Naive thymus-derived CD4-positive, alpha-beta T cell (primary cell): ENCODE data around the gene OSBPL5. TPM values are rescaled to one million over a fixed set of nuclear protein-coding genes. Genes with fewer than 3 reads are reported as not detected.

Source experiments
- ATAC-seq: fragments of 150-1000 bp; cut with Tn5 transposase; 2 replicates; pipeline ENCODE4 v1.10.0; 2021; ENCODE audit warnings: mild to moderate bottlenecking, moderate library complexity
- CTCF ChIA-PET: fragments of 350-600 bp; sonication (Branson Sonifier 250); formaldehyde crosslinking; loops from one replicate; lab custom pipeline; 2021; ENCODE audit warnings: antibody characterized with exemption; lab: Charles Lee
- POLR2A ChIA-PET: fragments of 350-600 bp; sonication (Branson Sonifier 250); formaldehyde crosslinking; loops from one replicate; lab custom pipeline; 2021; ENCODE audit warnings: antibody characterized with exemption, inconsistent platforms; lab: Charles Lee
- DNase-seq, 9 donors: peaks; one replicate each; pipeline versions ENCODE4 v3.0.0 to v3.0.0-alpha.2; 2020 to 2022; ENCODE audit warnings: mixed read lengths in 1 of 9
- H3K27ac ChIP-seq: one replicate; pipeline ENCODE4 v1.7.0; 2013; ENCODE audit warnings: mild to moderate bottlenecking, low read depth, low read length, moderate library complexity
- H3K27me3 ChIP-seq, 2 donors: one replicate each; pipeline ENCODE4 v1.7.0; 2013; ENCODE audit warnings: low read length in 2 of 2, mild to moderate bottlenecking in 2 of 2, moderate library complexity in 2 of 2; ENCODE audit not compliant: control insufficient read depth in 2 of 2, insufficient read depth in 2 of 2
- H3K36me3 ChIP-seq, 3 experiments: 1 replicate in 2 of 3; 2 replicates in 1 of 3; pipeline ENCODE4 v1.7.0; 2013; ENCODE audit warnings: low read length in 3 of 3, mild to moderate bottlenecking in 3 of 3, moderate library complexity in 1 of 3; ENCODE audit not compliant: insufficient read depth in 3 of 3, control insufficient read depth in 2 of 3
- H3K4me1 ChIP-seq, 2 donors: one replicate each; pipeline ENCODE4 v1.7.0; 2013; ENCODE audit warnings: low read length in 2 of 2, mild to moderate bottlenecking in 2 of 2, moderate library complexity in 1 of 2; ENCODE audit not compliant: control insufficient read depth in 2 of 2, insufficient read depth in 2 of 2
- H3K4me3 ChIP-seq: 2 replicates; pipeline ENCODE4 v1.7.0; 2013; ENCODE audit warnings: mild to moderate bottlenecking, low read length
- H3K9me3 ChIP-seq, 3 experiments: 1 replicate in 2 of 3; 2 replicates in 1 of 3; pipeline ENCODE4 v1.7.0; 2013; ENCODE audit warnings: low read length in 3 of 3; ENCODE audit not compliant: control insufficient read depth in 2 of 3
- H3K27ac Mint-ChIP-seq, 9 donors: one replicate each; pipeline ENCODE4 v1.8.0; 2020 to 2022; ENCODE audit warnings: mixed read lengths in 9 of 9, mild to moderate bottlenecking in 8 of 9, moderate library complexity in 5 of 9, inconsistent platforms in 2 of 9
- H3K27me3 Mint-ChIP-seq, 5 donors: one replicate each; pipeline ENCODE4 v1.8.0; 2021 to 2022; ENCODE audit warnings: mixed read lengths in 5 of 5, mild to moderate bottlenecking in 1 of 5
- H3K36me3 Mint-ChIP-seq, 5 donors: one replicate each; pipeline ENCODE4 v1.8.0; 2020 to 2022; ENCODE audit warnings: mixed read lengths in 5 of 5, mild to moderate bottlenecking in 3 of 5, inconsistent platforms in 1 of 5
- H3K4me1 Mint-ChIP-seq, 7 donors: one replicate each; pipeline ENCODE4 v1.8.0; 2020 to 2022; ENCODE audit warnings: mixed read lengths in 7 of 7, mild to moderate bottlenecking in 3 of 7, inconsistent platforms in 1 of 7
- H3K4me3 Mint-ChIP-seq, 10 donors: one replicate each; pipeline ENCODE4 v1.8.0; 2020 to 2022; ENCODE audit warnings: mild to moderate bottlenecking in 10 of 10, mixed read lengths in 10 of 10, moderate library complexity in 6 of 10, inconsistent platforms in 2 of 10
- H3K9me3 Mint-ChIP-seq, 11 donors: one replicate each; pipeline ENCODE4 v1.8.0; 2020 to 2022; ENCODE audit warnings: mixed read lengths in 11 of 11, mild to moderate bottlenecking in 4 of 11, inconsistent platforms in 1 of 11, moderate library complexity in 1 of 11
- intact Hi-C, 2 donors: fragments of 100-400 bp; cut with micrococcal nuclease; formaldehyde crosslinking; loops; one replicate each; pipeline ENCODE4 v1.15.1; 2023
- polyA plus RNA-seq, 2 donors: library from polyadenylated mRNA; unstranded; fragments of 300-500 nt; fragmentation: Illumina TruSeq; gene quantifications; one replicate each; pipeline ENCODE4 v1.2.3, GENCODE V29; 2021
- total RNA-seq, 6 experiments: library from RNA in 5 of 6; stranded (reverse) in 5 of 6; gene quantifications; 1 replicate in 5 of 6; 2 replicates in 1 of 6; pipeline ENCODE4 v1.2.3 and lab custom pipeline; 2021 to 2026

Gene OSBPL5
- total and polyA plus RNA-seq, 7 experiments from 2014 or later, result 0.51 to 76.7 (median 5.5) TPM

DNA sequence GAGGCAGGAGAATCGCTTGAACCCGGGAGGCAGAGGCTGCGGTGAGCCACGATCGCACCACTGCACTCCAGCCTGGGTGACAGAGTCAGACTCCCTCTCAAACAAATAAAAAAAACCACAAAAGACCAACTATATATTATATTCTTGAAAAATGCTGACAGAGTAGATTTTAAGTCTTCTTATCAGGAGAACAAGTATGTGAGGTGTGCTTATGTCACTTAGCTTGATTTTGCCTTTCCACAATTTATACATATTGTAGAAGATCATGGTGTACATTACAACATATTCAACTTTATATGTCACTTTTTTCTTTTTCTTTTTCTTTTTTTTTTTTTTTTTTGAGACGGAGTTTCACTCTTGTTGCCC lies 83.7 kb downstream of the OSBPL5 start:
- intact Hi-C loops, result no loop called here
- Mint-ChIP-seq H3K27ac (no peak overlapping the region), H3K36me3 (no peaks in the 10 kb centered on the region), H3K9me3 (peaks cover 0 to 2% (median 0%) of the 10 kb centered on the region in 11 donors), H3K27me3 (peaks cover 0 to 21% (median 0%) of the 10 kb centered on the region in 5 donors), H3K4me3 (no peak overlapping the region), H3K4me1 (no peaks in the 10 kb centered on the region)
- Histone ChIP-seq H3K36me3 (no peaks in the 10 kb centered on the region), H3K4me3 (no peak overlapping the region), H3K27me3 (no peaks in the 10 kb centered on the region), H3K27ac (no peak overlapping the region), H3K4me1 (no peaks in the 10 kb centered on the region), H3K9me3 (no peaks in the 10 kb centered on the region)
- no peak for DNase-seq
- no peak for ATAC-seq
- ChIA-PET POLR2A (no interaction called here), CTCF (interaction anchor here (1.5 kb wide), 1 partner anchor 10 kb away, joined by 5 read pairs; no protein-coding TSS in a partner anchor)

DNA sequence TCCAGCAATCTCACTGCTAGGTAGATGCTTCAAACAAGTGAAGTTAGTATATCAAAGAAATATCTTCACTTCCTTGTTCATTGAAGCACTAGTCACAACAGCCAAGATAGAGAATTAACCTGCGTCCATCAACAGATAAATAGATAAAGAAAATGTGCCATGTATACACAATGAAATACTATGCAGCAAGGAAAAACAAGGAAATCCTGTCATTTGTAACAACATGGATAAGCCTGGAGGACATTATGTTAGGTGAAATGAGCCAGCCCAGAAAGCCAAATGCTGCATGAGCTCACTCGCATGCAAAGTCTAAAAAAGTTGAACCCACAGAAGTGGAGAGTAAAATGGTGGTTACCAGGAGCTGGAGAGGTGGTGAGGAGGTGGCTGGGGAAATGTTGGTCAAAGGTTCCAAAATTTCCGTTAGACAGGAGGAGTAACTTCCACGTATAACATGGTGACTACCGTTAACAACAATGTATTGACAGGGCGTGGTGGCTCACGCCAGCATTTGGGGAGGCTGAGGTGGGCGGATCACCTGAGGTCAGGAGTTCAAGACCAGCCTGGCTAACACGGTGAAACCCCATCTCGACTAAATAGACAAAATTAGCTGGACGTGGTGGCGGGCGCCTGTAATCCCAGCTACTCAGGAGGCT lies 84.3 kb downstream of the OSBPL5 start:
- H3K4me3 ChIP-seq, result no peak overlapping the region
- H3K4me1 ChIP-seq, result no peaks in the 10 kb centered on the region
- ATAC-seq, result no peak
- H3K36me3 Mint-ChIP-seq, result no peaks in the 10 kb centered on the region
- H3K27ac ChIP-seq, result no peak overlapping the region
- ChIA-PET CTCF (no interaction called here), POLR2A (no interaction called here)
- H3K36me3 ChIP-seq, result no peaks in the 10 kb centered on the region
- DNase-seq, result no peak
- intact Hi-C loops, result no loop called here
- H3K4me1 Mint-ChIP-seq, result no peaks in the 10 kb centered on the region
- H3K27me3 ChIP-seq, result no peaks in the 10 kb centered on the region
- H3K27ac Mint-ChIP-seq, result no peak overlapping the region
- H3K9me3 Mint-ChIP-seq, result peaks cover 0 to 2% (median 0%) of the 10 kb centered on the region in 11 donors
- H3K9me3 ChIP-seq, result no peaks in the 10 kb centered on the region
- no peak overlapping the region for H3K4me3 Mint-ChIP-seq
- peaks cover 0 to 21% (median 0%) of the 10 kb centered on the region in 5 donors for H3K27me3 Mint-ChIP-seq

DNA sequence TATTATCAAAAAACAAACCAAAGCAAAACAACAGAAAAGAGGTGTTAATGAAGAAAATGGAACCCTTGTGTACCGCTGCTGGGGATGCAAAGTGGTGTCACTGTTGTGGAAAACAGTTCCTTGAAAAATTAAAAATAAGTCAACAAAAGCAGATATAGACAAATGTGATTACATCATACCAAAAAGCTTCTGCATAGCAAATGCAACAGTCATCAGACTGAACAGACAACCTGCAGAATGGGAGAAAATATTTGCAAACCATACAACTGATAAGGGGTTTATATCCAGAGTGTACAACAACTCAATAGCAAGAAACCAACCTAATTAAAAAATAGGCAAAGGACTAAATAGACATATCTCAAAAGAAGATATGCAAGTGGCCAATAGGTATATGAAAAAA lies 85.0 kb downstream of the OSBPL5 start:
- Histone ChIP-seq H3K27me3 (no peaks in the 10 kb centered on the region), H3K9me3 (no peaks in the 10 kb centered on the region), H3K27ac (no peak overlapping the region), H3K4me3 (no peak overlapping the region), H3K36me3 (no peaks in the 10 kb centered on the region), H3K4me1 (no peaks in the 10 kb centered on the region)
- ChIA-PET POLR2A (no interaction called here), CTCF (no interaction called here)
- ATAC-seq, result no peak
- H3K27ac Mint-ChIP-seq, result no peak overlapping the region
- H3K36me3 Mint-ChIP-seq, result no peaks in the 10 kb centered on the region
- intact Hi-C loops, result no loop called here
- peaks cover 0 to 2% (median 0%) of the 10 kb centered on the region in 11 donors for H3K9me3 Mint-ChIP-seq
- H3K4me1 Mint-ChIP-seq, result no peaks in the 10 kb centered on the region
- peaks cover 0 to 21% (median 0%) of the 10 kb centered on the region in 5 donors for H3K27me3 Mint-ChIP-seq
- no peak for DNase-seq
- H3K4me3 Mint-ChIP-seq, result no peak overlapping the region

DNA sequence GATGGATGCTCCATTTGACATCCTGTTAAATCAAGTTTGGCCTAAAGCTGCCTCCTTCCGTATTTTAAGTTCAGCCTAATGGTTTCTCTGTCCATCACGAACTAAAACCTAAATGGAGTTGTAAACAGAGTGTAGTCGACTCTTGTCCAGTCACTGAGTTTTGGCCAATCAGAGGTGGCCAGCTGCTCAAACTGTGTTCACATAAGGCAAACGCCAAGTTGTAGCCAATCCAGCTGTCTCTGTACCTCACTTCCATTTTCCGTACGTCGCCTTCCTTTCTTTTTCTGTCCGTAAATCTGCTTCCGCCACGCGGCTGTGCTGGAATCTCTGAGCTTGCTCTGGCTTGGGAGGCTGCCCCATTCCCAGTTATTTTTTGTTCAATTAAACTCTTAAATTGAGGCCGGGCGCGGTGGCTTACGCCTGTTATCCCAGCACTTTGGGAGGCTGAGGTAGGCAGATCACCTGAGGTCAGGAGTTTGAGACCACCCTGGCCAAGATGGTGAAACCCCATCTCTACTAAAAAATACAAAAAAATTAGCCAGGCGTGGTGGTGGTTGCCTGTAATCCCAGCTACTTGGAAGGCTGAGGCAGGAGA lies 87.2 kb downstream of the OSBPL5 start:
- Mint-ChIP-seq H3K9me3 (peaks cover 0 to 2% (median 0%) of the 10 kb centered on the region in 11 donors), H3K27ac (no peak overlapping the region), H3K36me3 (no peaks in the 10 kb centered on the region), H3K4me1 (no peaks in the 10 kb centered on the region), H3K27me3 (peaks cover 0 to 15% (median 0%) of the 10 kb centered on the region in 5 donors), H3K4me3 (no peak overlapping the region)
- ChIA-PET POLR2A (no interaction called here), CTCF (no interaction called here)
- Histone ChIP-seq H3K27ac (no peak overlapping the region), H3K9me3 (no peaks in the 10 kb centered on the region), H3K27me3 (no peaks in the 10 kb centered on the region), H3K36me3 (no peaks in the 10 kb centered on the region), H3K4me3 (no peak overlapping the region), H3K4me1 (no peaks in the 10 kb centered on the region)
- DNase-seq (no peak), ATAC-seq (no peak)
- intact Hi-C loops, result no loop called here

DNA sequence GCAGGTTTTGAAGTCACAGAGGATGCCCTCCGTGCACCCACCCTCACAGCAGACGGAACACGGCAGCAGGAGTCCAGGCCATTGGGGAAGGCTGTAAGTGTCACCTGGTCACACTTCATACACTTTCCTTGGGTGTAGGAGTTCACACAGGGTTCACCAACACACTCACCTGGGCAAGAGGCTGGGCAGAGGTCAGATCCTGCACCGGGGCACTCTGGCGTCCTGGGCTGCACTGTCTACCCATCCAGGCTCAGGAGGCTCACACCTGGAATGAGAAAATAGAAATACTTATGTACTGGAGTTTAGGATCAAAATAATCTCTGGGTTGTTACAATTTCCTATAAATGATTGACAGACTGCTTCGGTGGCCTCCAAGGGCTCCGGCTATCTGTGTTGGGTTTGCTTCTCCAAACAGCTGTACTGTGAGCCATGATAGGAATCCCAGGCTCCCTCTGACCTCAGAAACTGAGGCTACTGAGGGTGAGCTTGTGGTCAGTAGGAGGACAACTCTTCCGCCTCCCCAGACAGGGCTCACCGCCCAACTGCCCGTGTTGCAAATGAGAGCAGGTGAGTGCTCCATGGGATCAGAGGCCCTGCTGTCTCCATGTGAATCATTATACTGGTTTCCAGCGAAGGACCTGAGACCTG lies 87.8 kb downstream of the OSBPL5 start:
- Mint-ChIP-seq H3K27ac (no peak overlapping the region), H3K4me1 (no peaks in the 10 kb centered on the region), H3K27me3 (peaks cover 0 to 13% (median 0%) of the 10 kb centered on the region in 5 donors), H3K4me3 (no peak overlapping the region), H3K9me3 (no peaks in the 10 kb centered on the region), H3K36me3 (no peaks in the 10 kb centered on the region)
- Histone ChIP-seq H3K27me3 (no peaks in the 10 kb centered on the region), H3K36me3 (no peaks in the 10 kb centered on the region), H3K27ac (no peak overlapping the region), H3K9me3 (no peaks in the 10 kb centered on the region), H3K4me1 (no peaks in the 10 kb centered on the region), H3K4me3 (no peak overlapping the region)
- no peak for DNase-seq
- ChIA-PET POLR2A (no interaction called here), CTCF (no interaction called here)
- no peak for ATAC-seq
- intact Hi-C loops, result no loop called here

DNA sequence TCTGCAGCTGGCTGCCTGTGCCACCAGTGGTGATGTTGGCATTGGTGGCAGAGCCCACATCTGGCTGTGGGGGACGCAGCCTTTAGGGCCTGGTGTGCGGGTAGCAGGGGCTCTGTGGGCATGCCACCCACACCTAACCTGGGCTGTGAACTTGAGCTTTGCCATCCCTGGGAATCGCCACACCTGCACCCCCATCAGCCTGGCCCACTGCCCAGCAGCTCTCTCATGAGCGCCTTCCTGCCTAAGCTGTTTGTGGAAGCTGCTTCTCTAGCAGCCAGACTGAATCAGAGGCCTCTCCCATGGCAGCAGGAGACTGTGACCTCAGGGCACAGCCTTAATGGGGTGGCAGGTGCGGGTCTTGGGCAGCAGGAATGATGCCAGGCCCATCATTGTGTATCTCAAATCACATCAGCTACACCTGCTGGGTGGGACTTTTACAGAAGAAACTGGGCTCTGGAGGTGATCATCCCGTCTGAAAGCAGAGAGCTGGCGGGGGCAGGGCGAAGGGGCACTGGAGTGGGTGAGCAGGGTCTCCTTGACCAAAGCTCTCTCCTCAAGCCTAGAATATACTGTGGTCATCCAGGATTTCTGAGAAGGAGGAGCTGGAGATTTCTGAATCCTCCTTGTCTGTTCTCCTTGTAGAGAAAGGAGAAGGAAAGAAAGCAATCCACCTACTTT lies 90.1 kb downstream of the OSBPL5 start:
- DNase-seq, result no peak
- H3K27me3 Mint-ChIP-seq, result peaks cover 0 to 7% (median 0%) of the 10 kb centered on the region in 5 donors
- Histone ChIP-seq H3K4me1 (no peaks in the 10 kb centered on the region), H3K9me3 (no peaks in the 10 kb centered on the region), H3K36me3 (no peaks in the 10 kb centered on the region), H3K27ac (no peak overlapping the region), H3K27me3 (no peaks in the 10 kb centered on the region), H3K4me3 (no peak overlapping the region)
- H3K4me3 Mint-ChIP-seq, result no peak overlapping the region
- ChIA-PET CTCF (no interaction called here), POLR2A (no interaction called here)
- H3K9me3 Mint-ChIP-seq, result no peaks in the 10 kb centered on the region
- H3K36me3 Mint-ChIP-seq, result no peaks in the 10 kb centered on the region
- intact Hi-C loops, result no loop called here
- no peaks in the 10 kb centered on the region for H3K4me1 Mint-ChIP-seq
- ATAC-seq, result no peak
- no peak overlapping the region for H3K27ac Mint-ChIP-seq
